K562 (cell line): ENCODE results near the gene AKR1D1. TPM values are rescaled to one million over a fixed set of nuclear protein-coding genes. Genes with fewer than 3 reads are reported as not detected.

Experiments
- ATAC-seq: fragments of 200-7000 bp; cut with Tn5 transposase; 3 replicates; pipeline ENCODE4 v1.9.1; 2020; ENCODE audit warnings: moderate library complexity
- BruUV-seq: library from RNA; stranded (reverse); fragments of 400-500 nt; replicated peaks from 2 replicates; lab custom pipeline; 2021; lab: Mats Ljungman, UMichigan
- CTCF ChIA-PET: fragments of 300-600 bp; formaldehyde crosslinking; extraction: SDS; loops from one replicate; lab custom pipeline; 2021; ENCODE audit warnings: low intra/inter-chr PET ratio; lab: Yijun Ruan, JAX
- POLR2A ChIA-PET: fragments of 300-600, 350-650 bp; sonication (Branson Sonifier 250); formaldehyde crosslinking; extraction: SDS; loops from one replicate; lab custom pipeline; 2021; ENCODE audit warnings: antibody characterized with exemption, inconsistent platforms; lab: Yijun Ruan, JAX
- DNase-seq, 4 experiments: peaks; one replicate each; pipeline versions ENCODE4 v3.0.0 to v3.0.0-alpha.2; 2011 to 2018; ENCODE audit warnings: low spot score in 3 of 4, mixed read lengths in 3 of 4; ENCODE audit errors: extremely low read depth in 1 of 4
- FAIRE-seq: peaks from 2 replicates; lab custom pipeline; 2011; peaks lifted over from hg19 to GRCh38; lab: Jason Lieb, UNC
- H2AFZ ChIP-seq: 2 replicates; pipeline ENCODE4 v1.6.0; 2011; ENCODE audit warnings: low read depth, low read length, control low read depth, inconsistent platforms
- H3K27ac ChIP-seq: fragments of 200-600 bp; 3 replicates; pipeline ENCODE4 v1.8.0; 2011; ENCODE audit warnings: low read depth, mild to moderate bottlenecking, control low read depth, inconsistent platforms, low read length, moderate library complexity, mixed read lengths; ENCODE audit errors: extremely low read depth
- H3K27me3 ChIP-seq, 2 experiments: fragments of 300-600 bp in 1 of 2; 2 replicates in 1 of 2; 3 replicates in 1 of 2; pipeline versions ENCODE4 v1.6.0 to v1.8.0; 2011; ENCODE audit warnings: inconsistent platforms in 2 of 2, low read length in 2 of 2, mild to moderate bottlenecking in 1 of 2, mixed read lengths in 1 of 2, moderate library complexity in 1 of 2; ENCODE audit not compliant: control insufficient read depth in 2 of 2, insufficient read depth in 2 of 2
- H3K36me3 ChIP-seq: fragments of 300-600 bp; 3 replicates; pipeline ENCODE4 v1.8.0; 2011; ENCODE audit warnings: mild to moderate bottlenecking, low read length, inconsistent platforms; ENCODE audit not compliant: control insufficient read depth, insufficient read depth
- H3K4me1 ChIP-seq, 2 experiments: fragments of 200-600 bp in 1 of 2; replicated peaks in 1 of 2; 2 replicates in 1 of 2; 3 replicates in 1 of 2; pipeline versions ENCODE4 v1.5.1 to v1.8.0; 2011; ENCODE audit warnings: inconsistent platforms in 2 of 2, low read length in 2 of 2, mild to moderate bottlenecking in 1 of 2, mixed read lengths in 1 of 2, moderate library complexity in 1 of 2; ENCODE audit not compliant: control insufficient read depth in 2 of 2, insufficient read depth in 2 of 2
- H3K4me2 ChIP-seq: 2 replicates; pipeline ENCODE4 v1.6.1; 2011; ENCODE audit warnings: low read length, control low read depth, inconsistent platforms, mixed read lengths; ENCODE audit not compliant: insufficient read depth
- H3K4me3 ChIP-seq: fragments of 200-600 bp; sonication (generic), shearing (Covaris generic); 2 replicates; pipeline ENCODE4 v1.5.1; 2016; ENCODE audit warnings: control low read depth, inconsistent platforms
- H3K79me2 ChIP-seq: fragments of 200-600 bp; 3 replicates; pipeline ENCODE4 v1.8.0; 2011; ENCODE audit warnings: low read length, inconsistent platforms; ENCODE audit not compliant: control insufficient read depth, insufficient read depth
- H3K9ac ChIP-seq, 2 experiments: 2 replicates each; pipeline versions ENCODE4 v1.6.0 to v1.6.1; 2011; ENCODE audit warnings: low read depth in 2 of 2, low read length in 2 of 2, control low read depth in 1 of 2, inconsistent platforms in 1 of 2, mild to moderate bottlenecking in 1 of 2, mixed read lengths in 1 of 2; ENCODE audit not compliant: insufficient read depth in 1 of 2
- H3K9me1 ChIP-seq: one replicate; pipeline ENCODE4 v1.6.0; 2011; ENCODE audit warnings: inconsistent platforms, mild to moderate bottlenecking, low read length, moderate library complexity; ENCODE audit not compliant: control insufficient read depth, insufficient read depth
- H3K9me3 ChIP-seq: replicated peaks from 2 replicates; pipeline ENCODE4 v1.5.1; 2011; ENCODE audit warnings: low read depth, low read length, inconsistent platforms; ENCODE audit not compliant: control insufficient read depth, insufficient read depth
- H4K20me1 ChIP-seq: replicated peaks from 2 replicates; pipeline ENCODE4 v1.6.1; 2011; ENCODE audit warnings: low read length, inconsistent platforms, mixed read lengths; ENCODE audit not compliant: control insufficient read depth, insufficient read depth
- ARHGAP35 ChIP-seq: fragments of 450-650 bp; IDR thresholded peaks from 2 replicates; pipeline ENCODE4 v1.6.1; 2018; ENCODE audit not compliant: partially characterized antibody
- NKRF ChIP-seq: fragments of 450-650 bp; IDR thresholded peaks from 2 replicates; pipeline ENCODE4 v1.6.1; 2016; ENCODE audit warnings: borderline replicate concordance
- RBM34 ChIP-seq: fragments of 200-400 bp; formaldehyde crosslinking; IDR thresholded peaks from 2 replicates; pipeline ENCODE4 v1.6.1; 2018; ENCODE audit warnings: low read length, borderline replicate concordance; ENCODE audit not compliant: insufficient read depth
- TRIM25 ChIP-seq: fragments of 450-650 bp; IDR thresholded peaks from 2 replicates; pipeline ENCODE4 v1.7.0; 2016; ENCODE audit warnings: borderline replicate concordance
- ZKSCAN1 ChIP-seq: fragments of 150-350 bp; IDR thresholded peaks from 2 replicates; pipeline ENCODE4 v1.6.1; 2016; ENCODE audit warnings: low read depth, low read length
- ZNF124 ChIP-seq: sonication (generic); formaldehyde crosslinking; IDR thresholded peaks from 2 replicates; pipeline ENCODE4 v1.8.1; 2022; ENCODE audit warnings: missing genetic modification reagents
- ZNF134 ChIP-seq: fragments of 250-450 bp; sonication (Bioruptor Pico); conservative IDR thresholded peaks from 2 replicates; pipeline ENCODE4 v1.4.0; 2020
- ZNF24 ChIP-seq: fragments of 450-650 bp; IDR thresholded peaks from 2 replicates; pipeline ENCODE4 v1.6.1; 2016
- WGBS: fragments of 100-300 bp; shearing (Covaris generic); methylation state at CpG from one replicate; pipeline ENCODE4 v1.1.6; 2016; ENCODE audit warnings: low coverage, mixed read lengths; ENCODE audit not compliant: insufficient coverage; ENCODE audit errors: missing lambda C conversion rate; 5-methylcytosine and 5-hydroxymethylcytosine counted together
- in situ Hi-C: fragments of 300-500 bp; cut with MboI; formaldehyde crosslinking; loops from 4 replicates; pipeline ENCODE4 v1.15.0; 2018; ENCODE audit warnings: inconsistent platforms, mixed read lengths
- intact Hi-C: fragments of 100-400 bp; cut with micrococcal nuclease; formaldehyde crosslinking; loops from 2 replicates; pipeline ENCODE4 v1.14.2; 2022
- polyA plus RNA-seq, 8 experiments: library from polyadenylated mRNA; depleted of rRNA in 4 of 8; stranded (reverse) in 5 of 8; unstranded in 3 of 8; fragments of >200 nt; fragmentation: Nextera tagmentation in 2 of 8; fragmentation: Illumina TruSeq in 1 of 8; extraction: Ambion mirVana in 2 of 8; extraction: Trizol in 1 of 8; gene quantifications; 2 replicates each; pipeline versions ENCODE4 v1.2.1 to v1.2.3, GENCODE V29; 2011 to 2014; ENCODE audit warnings: inconsistent platforms in 1 of 8, missing spikeins in 1 of 8
- total RNA-seq, 7 experiments: library from RNA; depleted of rRNA in 6 of 7; stranded (reverse); fragments of >200 nt in 6 of 7; fragmentation: Illumina TruSeq in 2 of 7; extraction: Trizol in 2 of 7; gene quantifications; 2 replicates each; pipeline versions ENCODE4 v1.2.1 to v1.2.3, GENCODE V29; 2011 to 2021; ENCODE audit warnings: low replicate concordance in 1 of 7

AKR1D1 gene
- total and polyA plus RNA-seq, 9 of the 15 experiments (the other 6 are each of a cell fraction or from before 2014, with no cell fraction given), result not detected

- ATAC-seq, result no peak
- no peak for TF ChIP-seq RBM34
- TF ChIP-seq ZNF134, result no peak
- TF ChIP-seq ZNF124 (CRISPR knock-in tag), result no peak
- TF ChIP-seq ZNF24, result no peak
- no peak for TF ChIP-seq ZKSCAN1
- TF ChIP-seq NKRF, result no peak
- no peak for TF ChIP-seq ARHGAP35
- no peak for TF ChIP-seq TRIM25
- TF ChIP-seq, all 486 proteins: peak for 0
- DNase-seq, result no peak
- Histone ChIP-seq H4K20me1 (no peaks in the 10 kb centered on the region), H3K9me1 (no peaks in the 10 kb centered on the region), H3K4me1 (no peaks in the 10 kb centered on the region), H3K9ac (no peak overlapping the region), H3K79me2 (no peaks in the 10 kb centered on the region), H3K4me2 (no peak overlapping the region), H3K27me3 (no peaks in the 10 kb centered on the region), H3K9me3 (no peaks in the 10 kb centered on the region), H3K36me3 (no peaks in the 10 kb centered on the region), H3K27ac (no peak overlapping the region), H2AFZ (no peak overlapping the region), H3K4me3 (no peak overlapping the region)
- intact Hi-C loops (no loop called here), in situ Hi-C loops (no loop called here)
- FAIRE-seq, result no peak
- WGBS, result 1% methylated on average over 4 of the region's 4 CpGs
- CTCF ChIA-PET, result no interaction called here
- no TSS peak for BruUV-seq
- POLR2A ChIA-PET, result interaction anchor here (0.7 kb wide), 1 partner anchor 907 kb away, joined by 3 read pairs; no protein-coding TSS in a partner anchor
These were observed 81.4 kb downstream of the AKR1D1 start for GRCh38 chr7:138157702-138158101.
